NT2/D1 (cell line): Measurements from ENCODE around the gene PAPSS2.

Source experiments
- SUZ12 ChIP-seq: IDR thresholded peaks from 2 replicates; pipeline ENCODE4 v1.6.1; 2011; ENCODE audit not compliant: insufficient read length, insufficient read depth; ENCODE audit errors: extremely low read depth
- YY1 ChIP-seq: IDR thresholded peaks from 2 replicates; pipeline ENCODE4 v1.6.1; 2011; ENCODE audit not compliant: insufficient read length, insufficient read depth
- ZNF274 ChIP-seq: IDR thresholded peaks from 2 replicates; pipeline ENCODE4 v1.6.1; 2011; ENCODE audit warnings: mild to moderate bottlenecking, low read depth, low read length

DNA sequence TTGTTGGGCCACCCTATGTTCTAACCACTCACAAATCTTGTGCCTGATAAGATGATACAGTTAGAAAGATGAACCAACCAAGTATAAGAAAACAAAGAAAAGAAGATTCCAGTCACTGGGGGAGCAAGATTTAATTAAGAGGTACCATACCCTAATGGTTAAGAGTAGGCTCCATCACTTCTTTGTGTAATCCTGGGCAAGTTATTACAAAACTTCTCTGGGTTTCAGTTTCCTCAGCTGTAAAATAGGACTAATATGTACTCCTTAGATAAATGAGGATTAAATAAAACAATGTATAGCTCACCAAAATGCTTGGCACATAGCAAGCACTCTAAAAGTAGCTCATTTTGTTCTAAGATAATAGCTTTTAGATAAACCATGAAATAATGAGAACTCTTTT lies 99.9 kb downstream of the PAPSS2 start:
- TF ChIP-seq SUZ12 (no peak), YY1 (no peak), ZNF274 (no peak)
